Activated gamma-delta T cell (primary cell): ENCODE measurements around the gene BHLHE23.
"Not testable (repeated sequence)": the region's sequence is repeated elsewhere in the genome, so short reads cannot be mapped to it uniquely, and the experiment has no call there.

Experiments used
- DNase-seq: peaks from one replicate; lab custom pipeline; 2025; lab: John Stamatoyannopoulos, UW

BHLHE23 gene

GRCh38 chr20:63043348-63044203 lies 36.8 kb upstream of the BHLHE23 start:
- no peak for DNase-seq

- DNase-seq: no peak
Measured at GRCh38 chr20:63042448-63043071, 35.8 kb upstream of the BHLHE23 start.

- DNase-seq: no peak
Measured at GRCh38 chr20:63041776-63042175, 35.0 kb upstream of the BHLHE23 start.

GRCh38 chr20:63037669-63038268 lies 31.0 kb upstream of the BHLHE23 start:
- DNase-seq: no peak

- no peak for DNase-seq
Measured at GRCh38 chr20:63036291-63036690, 29.5 kb upstream of the BHLHE23 start.

- DNase-seq: no peak
Measured at GRCh38 chr20:63035603-63036185, 28.9 kb upstream of the BHLHE23 start.

GRCh38 chr20:63034710-63035602 lies 28.2 kb upstream of the BHLHE23 start:
- not testable (repeated sequence) for DNase-seq

- DNase-seq: no peak
Measured at GRCh38 chr20:63033794-63034709, 27.3 kb upstream of the BHLHE23 start.

- no peak for DNase-seq
Measured at GRCh38 chr20:63032861-63033793, 26.4 kb upstream of the BHLHE23 start.

GRCh38 chr20:63032026-63032800 lies 25.4 kb upstream of the BHLHE23 start:
- DNase-seq: no peak

- DNase-seq: no peak
Measured at GRCh38 chr20:63031251-63032014, 24.7 kb upstream of the BHLHE23 start.

- DNase-seq: no peak
Measured at GRCh38 chr20:63029358-63030121, 22.8 kb upstream of the BHLHE23 start.

GRCh38 chr20:63028461-63028921 lies 21.7 kb upstream of the BHLHE23 start:
- DNase-seq: no peak

- DNase-seq: no peak
Measured at GRCh38 chr20:63027922-63028389, 21.2 kb upstream of the BHLHE23 start.

- DNase-seq: no peak
Measured at GRCh38 chr20:63027221-63027921, 20.6 kb upstream of the BHLHE23 start.

- no peak for DNase-seq
Measured at GRCh38 chr20:63026582-63027165, 19.9 kb upstream of the BHLHE23 start.
